Liver (tissue), 3 donors: ENCODE data around the gene FAM13A.

Experiments used
- EGR1 ChIP-seq, 2 donors: IDR thresholded peaks; 2 replicates each; pipeline ENCODE4 v1.6.1; 2016 to 2018; ENCODE audit warnings: antibody characterized with exemption in 2 of 2, low read depth in 2 of 2
- FOXA1 ChIP-seq: IDR thresholded peaks from 2 replicates; pipeline ENCODE4 v1.6.1; 2016; ENCODE audit warnings: antibody characterized with exemption
- JUND ChIP-seq, 2 donors: IDR thresholded peaks; 2 replicates each; pipeline ENCODE4 v1.6.1; 2016; ENCODE audit warnings: antibody characterized with exemption in 2 of 2
- RAD21 ChIP-seq, 2 donors: IDR thresholded peaks; 2 replicates each; pipeline ENCODE4 v1.6.1; 2016; ENCODE audit warnings: antibody characterized with exemption in 2 of 2, mild to moderate bottlenecking in 2 of 2
- REST ChIP-seq: IDR thresholded peaks from 2 replicates; pipeline ENCODE4 v1.6.1; 2016; ENCODE audit warnings: antibody characterized with exemption, mild to moderate bottlenecking
- SP1 ChIP-seq: IDR thresholded peaks from 2 replicates; pipeline ENCODE4 v1.6.1; 2018; ENCODE audit warnings: antibody characterized with exemption, mild to moderate bottlenecking
- TF ChIP-seq, protein P1 (sequence below): fragments of 150-350 bp; IDR thresholded peaks from 2 replicates; pipeline ENCODE4 v1.5.1; 2017; ENCODE audit warnings: improper control_type of control experiment, low read depth, low read length; ENCODE audit not compliant: missing input control
- TF ChIP-seq, protein P2 (sequence below): IDR thresholded peaks from 2 replicates; pipeline ENCODE4 v1.6.1; 2016; ENCODE audit warnings: antibody characterized with exemption
- donor health status: healthy.
- donor health status: healthy.

DNA sequence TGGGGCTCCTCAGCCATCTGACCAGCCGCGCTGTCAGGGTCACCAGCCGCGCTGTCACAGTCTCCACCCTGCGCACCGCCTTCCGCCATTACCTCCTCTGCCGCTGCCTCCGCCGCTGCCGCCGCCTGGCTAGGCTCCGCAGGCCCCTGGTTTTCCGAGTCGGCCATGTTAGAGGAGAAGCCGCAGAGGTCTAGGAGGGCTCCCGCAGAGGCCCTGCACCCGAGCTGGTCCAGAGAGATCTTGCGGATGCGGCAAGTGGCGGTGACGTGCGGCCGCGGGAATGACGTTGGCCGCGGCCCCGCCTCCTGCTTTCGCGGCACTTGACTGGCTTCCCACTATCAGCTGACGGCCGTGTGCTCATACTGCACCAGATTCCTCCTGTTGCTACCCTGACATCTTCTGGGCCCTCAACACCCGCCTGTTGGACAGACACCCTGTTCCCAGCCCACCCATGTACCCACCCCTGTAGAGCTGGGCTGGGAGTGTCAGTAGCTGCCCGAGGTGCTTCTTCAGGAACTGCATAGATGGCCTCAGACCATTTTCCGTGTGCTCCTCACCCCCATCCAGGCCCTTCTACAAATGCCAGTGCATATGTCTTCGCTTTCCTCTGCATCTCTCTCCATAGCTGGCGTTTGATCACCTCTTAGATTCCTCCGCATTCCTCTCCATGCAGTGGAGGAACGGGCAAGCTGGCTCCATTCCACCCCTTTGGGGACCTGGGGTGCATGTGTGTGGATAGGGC lies 359.2 kb downstream of the FAM13A start, which contains the start of gene NAP1L5:
- TF ChIP-seq, protein P1, sequence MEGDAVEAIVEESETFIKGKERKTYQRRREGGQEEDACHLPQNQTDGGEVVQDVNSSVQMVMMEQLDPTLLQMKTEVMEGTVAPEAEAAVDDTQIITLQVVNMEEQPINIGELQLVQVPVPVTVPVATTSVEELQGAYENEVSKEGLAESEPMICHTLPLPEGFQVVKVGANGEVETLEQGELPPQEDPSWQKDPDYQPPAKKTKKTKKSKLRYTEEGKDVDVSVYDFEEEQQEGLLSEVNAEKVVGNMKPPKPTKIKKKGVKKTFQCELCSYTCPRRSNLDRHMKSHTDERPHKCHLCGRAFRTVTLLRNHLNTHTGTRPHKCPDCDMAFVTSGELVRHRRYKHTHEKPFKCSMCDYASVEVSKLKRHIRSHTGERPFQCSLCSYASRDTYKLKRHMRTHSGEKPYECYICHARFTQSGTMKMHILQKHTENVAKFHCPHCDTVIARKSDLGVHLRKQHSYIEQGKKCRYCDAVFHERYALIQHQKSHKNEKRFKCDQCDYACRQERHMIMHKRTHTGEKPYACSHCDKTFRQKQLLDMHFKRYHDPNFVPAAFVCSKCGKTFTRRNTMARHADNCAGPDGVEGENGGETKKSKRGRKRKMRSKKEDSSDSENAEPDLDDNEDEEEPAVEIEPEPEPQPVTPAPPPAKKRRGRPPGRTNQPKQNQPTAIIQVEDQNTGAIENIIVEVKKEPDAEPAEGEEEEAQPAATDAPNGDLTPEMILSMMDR: no peak
- TF ChIP-seq JUND (IDR thresholded peaks at IDR 0.05) (no peak), FOXA1 (no peak), EGR1 (IDR thresholded peaks at IDR 0.05; ENCODE audit: low read depth in 2 of 2) (no peak), SP1 (no peak), REST (no peak), RAD21 (IDR thresholded peaks at IDR 0.05) (no peak)
- TF ChIP-seq, protein P2, sequence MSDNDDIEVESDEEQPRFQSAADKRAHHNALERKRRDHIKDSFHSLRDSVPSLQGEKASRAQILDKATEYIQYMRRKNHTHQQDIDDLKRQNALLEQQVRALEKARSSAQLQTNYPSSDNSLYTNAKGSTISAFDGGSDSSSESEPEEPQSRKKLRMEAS: no peak
